HG03066 (cell line): ENCODE measurements around the gene PLA2G2F.

Source experiments
- ATAC-seq: cut with Tn5 transposase; IDR thresholded peaks from one replicate; pipeline ENCODE4 v1.9.1; 2021; ENCODE audit warnings: low read depth; ENCODE audit not compliant: unreplicated experiment

PLA2G2F gene

GRCh38 chr1:20166051-20166450, 26.9 kb downstream of the PLA2G2F start:
- ATAC-seq = no peak

DNA sequence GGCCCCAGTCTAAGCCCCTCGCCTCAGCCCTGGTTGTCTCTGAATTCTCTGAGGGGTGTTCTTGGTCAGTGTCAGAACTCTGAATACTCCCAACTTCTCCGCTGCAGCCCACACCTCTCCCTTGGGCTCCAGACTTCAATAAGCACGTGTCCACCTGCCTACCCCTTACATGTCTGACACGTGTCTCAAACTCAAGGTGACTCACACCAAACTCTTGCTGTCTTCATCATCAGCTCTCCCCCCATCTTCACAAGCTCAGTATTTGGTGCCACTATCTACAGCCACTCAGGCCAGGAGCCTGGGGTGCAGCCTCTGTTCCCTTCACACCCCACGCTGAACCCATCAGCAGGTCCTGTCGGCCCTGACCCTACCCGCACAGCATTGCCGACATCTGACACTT, 28.0 kb downstream of the PLA2G2F start:
- no peak for ATAC-seq

- ATAC-seq = no peak
Observed at GRCh38 chr1:20168564-20169491, 29.7 kb downstream of the PLA2G2F start.

DNA sequence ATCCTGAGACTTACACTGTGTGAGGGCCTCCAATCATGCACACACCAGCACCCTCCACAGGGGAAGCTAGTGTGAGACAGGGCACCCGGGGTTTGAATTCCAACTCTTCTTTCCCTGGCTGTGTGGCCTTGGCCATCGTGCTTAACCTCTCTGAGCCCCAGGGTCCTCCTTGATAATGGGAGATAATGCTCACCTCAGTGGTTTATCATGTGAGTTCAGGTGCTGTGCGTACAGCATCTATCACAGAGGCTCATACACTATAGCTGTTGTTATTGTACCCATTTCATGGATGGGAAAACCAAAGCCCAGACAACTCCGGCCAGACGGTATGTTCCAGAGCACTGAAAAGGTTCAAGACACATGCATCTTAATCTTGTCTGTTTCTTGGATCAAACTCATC, 30.8 kb downstream of the PLA2G2F start:
- ATAC-seq = no peak

DNA sequence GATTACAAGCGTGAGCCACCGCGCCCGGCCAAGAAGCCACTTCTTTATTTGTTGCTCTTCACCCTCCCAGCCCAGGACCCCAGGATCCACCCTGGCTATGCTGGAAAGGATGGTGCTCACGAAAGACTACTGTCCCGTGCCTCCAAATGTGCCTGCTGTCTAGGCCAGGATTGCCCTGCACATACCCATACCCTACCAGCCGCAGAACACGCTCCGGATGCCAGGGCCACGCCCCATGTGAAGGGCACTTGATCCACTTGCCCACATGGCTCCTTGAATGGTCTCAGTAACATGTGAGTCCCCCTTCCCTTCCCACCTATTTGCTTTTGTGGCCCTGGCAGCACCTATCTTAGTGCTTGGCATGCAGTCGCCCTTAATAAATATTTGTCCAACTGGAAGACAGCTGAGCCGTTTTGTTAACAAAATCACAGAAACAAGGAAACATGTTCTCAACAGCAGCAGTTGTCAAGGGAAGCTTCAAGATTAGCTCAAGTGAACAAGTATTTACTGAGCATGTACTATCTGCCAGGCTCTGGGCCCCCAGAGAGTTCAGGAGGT, 33.0 kb downstream of the PLA2G2F start:
- no peak for ATAC-seq

- ATAC-seq = no peak
Observed at GRCh38 chr1:20174937-20175666, 36.0 kb downstream of the PLA2G2F start.

GRCh38 chr1:20178634-20179370, 39.7 kb downstream of the PLA2G2F start:
- no peak for ATAC-seq

DNA sequence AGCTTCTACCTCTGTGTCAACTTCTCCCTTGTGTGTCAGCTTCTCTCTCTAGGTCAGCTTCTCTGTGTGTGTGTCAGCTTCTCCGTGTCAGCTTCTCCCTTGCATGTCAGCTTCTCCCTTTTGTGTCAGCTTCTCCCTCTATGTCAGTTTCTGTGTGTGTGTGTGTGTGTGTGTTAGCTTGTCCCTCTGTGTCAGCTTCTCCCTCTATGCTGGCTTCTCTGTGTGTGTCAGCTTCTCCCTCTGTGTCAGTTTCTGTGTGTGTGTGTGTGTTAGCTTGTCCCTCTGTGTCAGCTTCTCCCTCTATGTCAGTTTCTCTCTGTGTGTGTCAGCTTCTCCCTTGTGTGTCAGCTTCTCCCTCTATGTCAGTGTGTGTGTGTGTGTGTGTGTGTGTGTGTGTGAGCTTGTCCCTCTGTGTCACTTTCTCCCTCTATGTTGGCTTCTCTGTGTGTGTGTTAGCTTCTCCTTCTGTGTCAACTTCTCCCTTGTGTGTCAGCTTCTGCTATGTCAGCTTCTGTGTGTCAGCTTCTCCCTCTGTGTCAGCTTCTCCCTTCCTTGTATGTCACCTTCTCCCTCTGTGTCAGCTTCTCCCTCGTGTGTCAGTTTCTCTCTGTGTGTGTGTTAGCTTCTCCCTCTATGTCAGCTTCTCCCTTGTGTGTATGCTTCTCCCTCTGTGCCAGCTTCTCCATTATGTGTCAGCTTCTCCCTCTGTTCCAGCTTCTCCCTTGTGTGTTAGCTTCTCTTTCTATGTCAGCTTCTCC, 40.4 kb downstream of the PLA2G2F start:
- no peak for ATAC-seq

- ATAC-seq = no peak
Observed at GRCh38 chr1:20180129-20180843, 41.2 kb downstream of the PLA2G2F start.

- no peak for ATAC-seq
Observed at GRCh38 chr1:20180844-20181207, 41.7 kb downstream of the PLA2G2F start.

GRCh38 chr1:20182415-20182814, 43.3 kb downstream of the PLA2G2F start:
- ATAC-seq = no peak

DNA sequence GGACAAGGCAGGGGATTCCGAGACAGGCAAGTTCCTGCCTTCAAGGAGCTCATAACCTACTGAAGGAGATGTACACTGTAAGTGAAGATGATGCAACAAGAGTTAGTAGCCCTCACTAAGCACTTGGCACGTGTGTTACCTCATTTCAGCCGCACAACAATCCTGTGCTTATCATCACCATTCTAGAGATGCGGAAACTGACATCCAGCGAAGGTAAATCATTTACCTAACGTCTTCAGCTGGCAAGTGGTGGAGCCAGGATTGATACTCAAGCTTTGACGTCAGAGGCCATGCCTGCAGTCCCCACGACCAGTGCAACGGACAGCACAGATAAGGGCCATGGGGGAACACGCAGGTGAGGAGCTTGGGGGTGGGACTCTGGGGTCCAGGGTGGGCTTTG, 43.9 kb downstream of the PLA2G2F start:
- ATAC-seq = no peak

DNA sequence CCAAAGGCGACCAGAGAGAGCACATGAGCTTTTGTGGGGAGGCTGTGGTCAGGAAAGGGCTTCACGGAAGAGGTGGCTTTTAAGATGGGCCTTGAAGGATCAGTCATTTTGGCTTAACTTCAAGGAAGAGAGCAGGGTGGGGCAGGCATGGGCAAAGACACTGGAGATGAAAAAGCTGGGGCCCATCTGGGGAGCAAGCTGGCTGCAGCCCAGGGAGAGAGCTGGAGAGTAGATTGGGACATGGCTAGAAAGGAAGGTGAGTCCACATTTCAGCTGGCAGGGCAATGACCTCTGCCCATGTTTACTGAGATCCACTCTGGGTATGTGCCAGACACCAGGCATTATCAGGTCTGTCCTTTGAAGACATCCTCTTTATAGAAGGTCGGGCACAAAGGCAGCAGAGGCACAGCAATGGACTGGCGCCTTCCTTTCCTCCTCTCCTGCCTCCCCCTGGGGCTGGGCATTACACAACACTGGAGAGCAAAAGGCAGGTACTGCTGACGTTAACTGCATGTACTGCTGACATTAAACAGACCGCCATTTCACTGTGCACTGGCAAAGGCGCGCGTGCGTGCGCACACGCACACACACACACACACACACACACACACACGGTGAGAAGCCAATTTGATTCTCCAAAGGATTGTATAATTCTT, 44.6 kb downstream of the PLA2G2F start:
- no peak for ATAC-seq

GRCh38 chr1:20184481-20184900, 45.4 kb downstream of the PLA2G2F start:
- no peak for ATAC-seq

- ATAC-seq = no peak
Observed at GRCh38 chr1:20184997-20185833, 46.1 kb downstream of the PLA2G2F start.

DNA sequence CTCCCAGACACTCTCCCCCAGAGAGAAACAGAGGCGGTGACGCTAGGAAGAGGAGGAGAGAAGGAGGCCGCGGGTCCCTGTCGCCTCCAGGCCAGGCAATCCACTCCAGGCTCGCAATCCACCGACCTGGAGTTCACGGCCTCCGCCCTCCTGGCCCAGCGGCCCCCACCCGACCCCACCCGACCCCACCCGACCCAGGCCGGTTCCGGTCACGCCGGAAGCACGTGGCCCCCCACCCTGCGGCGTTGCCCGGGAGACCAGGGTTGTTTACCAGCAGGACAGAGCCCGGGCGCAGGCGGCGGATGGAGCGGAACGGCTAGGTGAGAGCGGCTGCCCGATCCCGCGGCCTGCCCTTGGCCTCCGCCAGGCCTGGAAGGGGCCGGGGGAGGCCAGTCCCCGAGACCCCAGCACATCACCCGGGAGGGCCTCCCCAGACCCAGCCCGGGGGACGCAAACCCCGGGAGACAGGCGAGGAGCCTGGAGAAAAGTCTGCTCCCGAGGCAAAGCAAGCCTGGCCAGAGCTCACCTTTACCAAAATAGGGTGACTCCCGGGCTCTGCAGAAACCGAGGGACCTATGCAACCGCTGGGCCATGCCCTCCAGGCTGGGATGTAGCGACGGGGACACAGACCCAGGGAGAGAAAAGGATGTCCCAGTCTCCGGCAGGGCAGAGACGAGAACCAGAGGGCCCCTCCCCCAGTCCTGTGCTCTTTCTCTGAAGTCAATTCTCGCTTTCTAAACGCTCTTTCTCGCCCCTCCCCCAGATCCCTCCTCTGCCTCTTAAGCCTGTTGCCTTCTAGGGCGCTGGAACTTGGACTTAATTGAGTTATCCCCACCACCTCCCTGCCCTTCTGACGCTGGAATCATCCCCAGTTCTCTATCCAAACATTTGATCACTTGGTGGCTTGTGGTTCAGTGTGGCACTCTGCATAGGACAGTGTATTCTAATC, 47.0 kb downstream of the PLA2G2F start, which contains the start of the genes PLA2G2C and UBXN10:
TSS of gene PLA2G2C (minus strand) at position 685 of the 949 bp plus-strand sequence. CDS start 9,155 bp downstream, outside the sequence.
TSS of gene UBXN10 (plus strand) at position 263 of the 949 bp plus-strand sequence. CDS start 4,466 bp downstream, outside the sequence.
- ATAC-seq = no peak
